Measurements from ENCODE around the gene AIFM2.

GRCh38 chr10:70162892-70163201 lies 30.2 kb upstream of the AIFM2 start:
- no peak for TF ChIP-seq NR2C2 (IDR thresholded peaks at IDR 0.05; ENCODE audit: borderline replicate concordance, control insufficient read depth, insufficient read length, low read depth)
- no peak for TF ChIP-seq CTCF (IDR thresholded peaks at IDR 0.05 in 2 of 3, conservative IDR thresholded peaks at IDR 0.05 in 1 of 3; ENCODE audit: control insufficient read depth in 2 of 3, extremely low read depth in 1 of 3, insufficient read depth in 1 of 3, low read depth in 3 of 3, low read length in 3 of 3)
- TF ChIP-seq NKRF (conservative IDR thresholded peaks at IDR 0.05): no peak
- TF ChIP-seq RAD21 (IDR thresholded peaks at IDR 0.05; ENCODE audit: insufficient read depth, low read depth, low read length): no peak
- TF ChIP-seq ZBTB33 (IDR thresholded peaks at IDR 0.05): no peak

Data from GM12878 (cell line).